H9 (cell line): ENCODE measurements around the gene PLA2G1B. TPM values are rescaled to one million over a fixed set of nuclear protein-coding genes. Genes with fewer than 3 reads are reported as not detected.

Source experiments
- DNase-seq: peaks from one replicate; pipeline ENCODE4 v3.0.0-alpha.2; 2017
- H2AFZ ChIP-seq: one replicate; pipeline ENCODE4 v1.6.1; 2013; ENCODE audit warnings: mild to moderate bottlenecking, low read length, control low read depth, moderate library complexity
- H2AK5ac ChIP-seq: 2 replicates; pipeline ENCODE4 v1.6.1; 2013; ENCODE audit warnings: low read length, control low read depth, mixed read lengths; ENCODE audit not compliant: insufficient read length
- H2BK120ac ChIP-seq: one replicate; pipeline ENCODE4 v1.6.1; 2013; ENCODE audit warnings: low read depth, mild to moderate bottlenecking, low read length, control low read depth, inconsistent platforms; ENCODE audit not compliant: poor library complexity, severe bottlenecking
- H2BK12ac ChIP-seq: 2 replicates; pipeline ENCODE4 v1.6.1; 2013; ENCODE audit warnings: low read length, control low read depth, mixed read lengths, low read depth; ENCODE audit not compliant: insufficient read length
- H2BK15ac ChIP-seq: 2 replicates; pipeline ENCODE4 v1.6.1; 2013; ENCODE audit warnings: low read depth, low read length, control low read depth
- H2BK20ac ChIP-seq: one replicate; pipeline ENCODE4 v1.6.1; 2013; ENCODE audit warnings: low read depth, mild to moderate bottlenecking, low read length, control low read depth, inconsistent platforms; ENCODE audit not compliant: poor library complexity, severe bottlenecking
- H2BK5ac ChIP-seq: 2 replicates; pipeline ENCODE4 v1.6.1; 2013; ENCODE audit warnings: low read length, control low read depth, mixed read lengths; ENCODE audit not compliant: insufficient read length
- H3K14ac ChIP-seq: 2 replicates; pipeline ENCODE4 v1.6.1; 2013; ENCODE audit warnings: low read length, control low read depth; ENCODE audit not compliant: insufficient read depth
- H3K18ac ChIP-seq: 2 replicates; pipeline ENCODE4 v1.6.1; 2013; ENCODE audit warnings: low read depth, mild to moderate bottlenecking, mixed read lengths, low read length, control low read depth; ENCODE audit not compliant: insufficient read length
- H3K23ac ChIP-seq: 2 replicates; pipeline ENCODE4 v1.6.1; 2013; ENCODE audit warnings: low read length, control low read depth, mixed read lengths, low read depth; ENCODE audit not compliant: insufficient read length
- H3K23me2 ChIP-seq: 2 replicates; pipeline ENCODE4 v1.6.1; 2013; ENCODE audit warnings: low read depth, mild to moderate bottlenecking, mixed read lengths, low read length, control low read depth; ENCODE audit not compliant: insufficient read length, poor library complexity, severe bottlenecking
- H3K27ac ChIP-seq: 2 replicates; pipeline ENCODE4 v1.5.1; 2013; ENCODE audit warnings: low read length, control low read depth, mixed read lengths, low read depth; ENCODE audit not compliant: insufficient read length
- H3K27me3 ChIP-seq: 2 replicates; pipeline ENCODE4 v1.6.1; 2013; ENCODE audit warnings: low read length, control low read depth, inconsistent platforms; ENCODE audit not compliant: insufficient read depth
- H3K4ac ChIP-seq: 2 replicates; pipeline ENCODE4 v1.6.1; 2013; ENCODE audit warnings: low read depth, mild to moderate bottlenecking, control low read depth, inconsistent platforms, low read length, moderate library complexity
- H3K4me1 ChIP-seq: 2 replicates; pipeline ENCODE4 v1.6.1; 2013; ENCODE audit warnings: low read length, control low read depth, inconsistent platforms; ENCODE audit not compliant: insufficient read depth
- H3K4me2 ChIP-seq: 2 replicates; pipeline ENCODE4 v1.6.1; 2013; ENCODE audit warnings: low read length, control low read depth, mixed read lengths; ENCODE audit not compliant: insufficient read length, insufficient read depth
- H3K56ac ChIP-seq: 2 replicates; pipeline ENCODE4 v1.6.1; 2013; ENCODE audit warnings: low read depth, mild to moderate bottlenecking, mixed read lengths, low read length, control low read depth; ENCODE audit not compliant: insufficient read length
- H3K79me1 ChIP-seq: 2 replicates; pipeline ENCODE4 v1.6.1; 2013; ENCODE audit warnings: low read depth, mild to moderate bottlenecking, moderate library complexity, low read length, control low read depth, inconsistent platforms; ENCODE audit not compliant: insufficient read depth, poor library complexity, severe bottlenecking
- H3K79me2 ChIP-seq: 2 replicates; pipeline ENCODE4 v1.6.1; 2013; ENCODE audit warnings: low read length, control low read depth, inconsistent platforms; ENCODE audit not compliant: insufficient read depth
- H3K9ac ChIP-seq: 2 replicates; pipeline ENCODE4 v1.6.1; 2013; ENCODE audit warnings: low read length, control low read depth, mixed read lengths; ENCODE audit not compliant: insufficient read length; ENCODE audit errors: extremely low read depth
- H3K9me3 ChIP-seq: one replicate; pipeline ENCODE4 v1.6.1; 2013; ENCODE audit warnings: low read depth, low read length, inconsistent platforms; ENCODE audit not compliant: control insufficient read depth
- H3T11ph ChIP-seq: one replicate; pipeline ENCODE4 v1.6.1; 2013; ENCODE audit warnings: mild to moderate bottlenecking, low read length, control low read depth, inconsistent platforms
- H4K20me1 ChIP-seq: one replicate; pipeline ENCODE4 v1.6.1; 2013; ENCODE audit not compliant: control insufficient read depth, insufficient read length, insufficient read depth
- H4K5ac ChIP-seq: 2 replicates; pipeline ENCODE4 v1.6.1; 2013; ENCODE audit warnings: low read depth, mild to moderate bottlenecking, mixed read lengths, low read length, control low read depth; ENCODE audit not compliant: insufficient read length
- H4K8ac ChIP-seq: replicated peaks from 2 replicates; pipeline ENCODE4 v1.6.1; 2013; ENCODE audit warnings: low read length, control low read depth, mixed read lengths, low read depth; ENCODE audit not compliant: insufficient read length
- H4K91ac ChIP-seq: 2 replicates; pipeline ENCODE4 v1.6.1; 2013; ENCODE audit warnings: low read depth, mild to moderate bottlenecking, moderate library complexity, mixed read lengths, low read length, control low read depth; ENCODE audit not compliant: insufficient read length
- H3K27ac Mint-ChIP-seq, 3 experiments: 2 replicates in 2 of 3; 3 replicates in 1 of 3; pipeline ENCODE4 v1.8.0; 2020 to 2021; ENCODE audit warnings: mixed read lengths in 3 of 3, mild to moderate bottlenecking in 1 of 3, moderate library complexity in 1 of 3
- H3K27me3 Mint-ChIP-seq: 2 replicates; pipeline ENCODE4 v1.8.0; 2021; ENCODE audit warnings: low read depth, mild to moderate bottlenecking, moderate library complexity, mixed read lengths
- H3K36me3 Mint-ChIP-seq, 3 experiments: 2 replicates in 2 of 3; 3 replicates in 1 of 3; pipeline ENCODE4 v1.8.0; 2020 to 2021; ENCODE audit warnings: low read depth in 3 of 3, mixed read lengths in 3 of 3; ENCODE audit not compliant: insufficient read depth in 1 of 3
- H3K4me1 Mint-ChIP-seq, 2 experiments: 2 replicates each; pipeline ENCODE4 v1.8.0; 2020; ENCODE audit warnings: mixed read lengths in 2 of 2
- H3K4me3 Mint-ChIP-seq, 2 experiments: 2 replicates in 1 of 2; 3 replicates in 1 of 2; pipeline ENCODE4 v1.8.0; 2020 to 2021; ENCODE audit warnings: mild to moderate bottlenecking in 2 of 2, mixed read lengths in 2 of 2, moderate library complexity in 1 of 2
- H3K9me3 Mint-ChIP-seq, 2 experiments: 2 replicates in 1 of 2; 3 replicates in 1 of 2; pipeline ENCODE4 v1.8.0; 2020; ENCODE audit warnings: mild to moderate bottlenecking in 2 of 2, mixed read lengths in 2 of 2, moderate library complexity in 1 of 2
- WGBS: extraction: QIAGEN DNeasy Blood & Tissue Kit; methylation state at CpG from one replicate; pipeline ENCODE4 v1.1.7; 2013; ENCODE audit warnings: missing lambda C conversion rate, low lambda C conversion rate, mixed read lengths; ENCODE audit not compliant: insufficient read length; ENCODE audit errors: extremely low coverage; 5-methylcytosine and 5-hydroxymethylcytosine counted together
- total RNA-seq: library from RNA; stranded (reverse); gene quantifications from 2 replicates; pipeline ENCODE4 v1.2.1, GENCODE V29; 2021
- TF ChIP-seq, protein P1 (sequence below): fragments of 200-600 bp; sonication (generic); conservative IDR thresholded peaks from 3 replicates; pipeline ENCODE4 v1.8.0; 2021; ENCODE audit warnings: antibody characterized with exemption, mild to moderate bottlenecking

Gene PLA2G1B
- total RNA-seq, 1 experiment from 2014 or later, result not detected

DNA sequence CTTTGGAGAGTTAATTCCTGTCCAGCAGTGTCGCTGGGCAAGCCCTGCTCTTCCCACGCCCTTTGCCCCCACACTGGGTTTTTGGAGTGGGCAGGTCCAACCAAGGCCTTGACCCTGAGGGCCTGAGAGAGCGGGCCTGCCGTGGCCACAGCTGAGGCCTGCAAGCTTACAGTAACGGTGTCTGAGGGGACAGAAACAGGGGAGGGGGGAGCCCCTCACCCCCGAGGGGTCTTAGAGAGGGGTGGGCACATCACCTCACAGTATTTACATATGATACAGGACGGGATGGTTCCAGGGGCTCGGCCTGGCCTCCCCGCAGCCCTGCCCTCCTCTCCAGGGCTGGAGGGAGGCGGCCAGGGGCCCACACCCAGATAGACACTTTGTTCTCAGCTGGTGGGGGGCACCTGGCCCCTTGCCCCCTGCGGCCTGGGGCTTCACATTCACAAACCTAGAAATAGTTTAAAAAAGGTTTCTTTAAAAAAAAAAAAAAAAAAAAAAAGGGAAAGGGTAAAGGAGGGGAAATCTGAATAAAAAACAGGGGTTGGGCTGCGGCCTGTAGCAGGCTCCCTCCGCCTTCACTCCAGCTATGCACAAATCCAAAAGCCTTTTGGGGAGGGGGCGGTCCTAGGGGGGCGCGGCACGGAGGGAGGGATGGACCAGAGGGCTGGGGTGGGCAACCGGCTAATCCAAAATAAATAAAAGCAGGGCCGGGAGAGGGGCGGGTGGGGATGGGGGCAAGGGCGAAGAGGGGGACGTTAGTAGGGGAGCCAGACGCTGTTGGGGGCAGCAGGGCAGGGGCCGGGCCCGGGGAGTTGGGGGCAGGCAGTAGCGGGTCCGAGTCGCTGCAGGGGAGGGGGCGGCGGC is 14.8 kb upstream of the PLA2G1B start:
- Histone ChIP-seq H4K5ac (no peak overlapping the region), H3K27me3 (no peaks in the 10 kb centered on the region), H3K27ac (no peak overlapping the region), H3T11ph (no peak overlapping the region), H3K79me2 (no peaks in the 10 kb centered on the region), H3K4me1 (no peaks in the 10 kb centered on the region), H3K56ac (no peak overlapping the region), H3K23me2 (no peaks in the 10 kb centered on the region), H2BK12ac (no peak overlapping the region), H3K18ac (no peak overlapping the region), H2BK5ac (no peak overlapping the region), H3K9me3 (no peaks in the 10 kb centered on the region), H4K91ac (no peak overlapping the region), H3K23ac (no peak overlapping the region), H4K8ac (no peak overlapping the region), H3K9ac (no peak overlapping the region), H3K14ac (no peak overlapping the region), H3K79me1 (no peaks in the 10 kb centered on the region), H2BK20ac (no peak overlapping the region), H2AFZ (no peak overlapping the region), H2BK15ac (no peak overlapping the region), H2AK5ac (no peak overlapping the region), H4K20me1 (no peaks in the 10 kb centered on the region), H2BK120ac (no peak overlapping the region), H3K4me2 (no peak overlapping the region), H3K4ac (no peak overlapping the region)
- H3K27ac Mint-ChIP-seq, result peak overlapping the region in 1 of 3 experiments; percentile 77; a peak in 1 of 7 replicates
- TF ChIP-seq, protein P1, sequence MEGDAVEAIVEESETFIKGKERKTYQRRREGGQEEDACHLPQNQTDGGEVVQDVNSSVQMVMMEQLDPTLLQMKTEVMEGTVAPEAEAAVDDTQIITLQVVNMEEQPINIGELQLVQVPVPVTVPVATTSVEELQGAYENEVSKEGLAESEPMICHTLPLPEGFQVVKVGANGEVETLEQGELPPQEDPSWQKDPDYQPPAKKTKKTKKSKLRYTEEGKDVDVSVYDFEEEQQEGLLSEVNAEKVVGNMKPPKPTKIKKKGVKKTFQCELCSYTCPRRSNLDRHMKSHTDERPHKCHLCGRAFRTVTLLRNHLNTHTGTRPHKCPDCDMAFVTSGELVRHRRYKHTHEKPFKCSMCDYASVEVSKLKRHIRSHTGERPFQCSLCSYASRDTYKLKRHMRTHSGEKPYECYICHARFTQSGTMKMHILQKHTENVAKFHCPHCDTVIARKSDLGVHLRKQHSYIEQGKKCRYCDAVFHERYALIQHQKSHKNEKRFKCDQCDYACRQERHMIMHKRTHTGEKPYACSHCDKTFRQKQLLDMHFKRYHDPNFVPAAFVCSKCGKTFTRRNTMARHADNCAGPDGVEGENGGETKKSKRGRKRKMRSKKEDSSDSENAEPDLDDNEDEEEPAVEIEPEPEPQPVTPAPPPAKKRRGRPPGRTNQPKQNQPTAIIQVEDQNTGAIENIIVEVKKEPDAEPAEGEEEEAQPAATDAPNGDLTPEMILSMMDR, result no peak
- no peak overlapping the region for H3K4me3 Mint-ChIP-seq
- peaks cover 11% of the 10 kb centered on the region for H3K27me3 Mint-ChIP-seq
- no peak for DNase-seq
- H3K4me1 Mint-ChIP-seq, result peaks cover 0 to 17% of the 10 kb centered on the region in 2 experiments; a peak in 2 of 4 replicates
- no CpG with 5 or more reads among the region's 30 CpGs for WGBS
- peaks cover 12 to 13% of the 10 kb centered on the region in 2 experiments for H3K9me3 Mint-ChIP-seq
- H3K36me3 Mint-ChIP-seq, result peaks cover 20 to 42% (median 39%) of the 10 kb centered on the region in 3 experiments; a peak in 6 of 7 replicates
